Stimulated activated CD4-positive, alpha-beta T cell treated with anti-CD3 and anti-CD28 coated beads, Interleukin-1b, Interleukin-23, amount 100 ng/mL, for 1 hour (primary cell): ENCODE data around the gene FKBP6.
"Not testable (repeated sequence)": the region's sequence is repeated elsewhere in the genome, so short reads cannot be mapped to it uniquely, and the experiment has no call there.

Experiments used
- DNase-seq, 2 donors: peaks; one replicate each; pipeline ENCODE4 v3.0.0-alpha.2; 2020; ENCODE audit warnings: low read depth in 2 of 2

FKBP6 gene

GRCh38 chr7:73395538-73396503 lies 67.9 kb downstream of the FKBP6 start:
- no peak for DNase-seq

GRCh38 chr7:73397521-73398281 lies 69.7 kb downstream of the FKBP6 start:
- DNase-seq = no peak

DNA sequence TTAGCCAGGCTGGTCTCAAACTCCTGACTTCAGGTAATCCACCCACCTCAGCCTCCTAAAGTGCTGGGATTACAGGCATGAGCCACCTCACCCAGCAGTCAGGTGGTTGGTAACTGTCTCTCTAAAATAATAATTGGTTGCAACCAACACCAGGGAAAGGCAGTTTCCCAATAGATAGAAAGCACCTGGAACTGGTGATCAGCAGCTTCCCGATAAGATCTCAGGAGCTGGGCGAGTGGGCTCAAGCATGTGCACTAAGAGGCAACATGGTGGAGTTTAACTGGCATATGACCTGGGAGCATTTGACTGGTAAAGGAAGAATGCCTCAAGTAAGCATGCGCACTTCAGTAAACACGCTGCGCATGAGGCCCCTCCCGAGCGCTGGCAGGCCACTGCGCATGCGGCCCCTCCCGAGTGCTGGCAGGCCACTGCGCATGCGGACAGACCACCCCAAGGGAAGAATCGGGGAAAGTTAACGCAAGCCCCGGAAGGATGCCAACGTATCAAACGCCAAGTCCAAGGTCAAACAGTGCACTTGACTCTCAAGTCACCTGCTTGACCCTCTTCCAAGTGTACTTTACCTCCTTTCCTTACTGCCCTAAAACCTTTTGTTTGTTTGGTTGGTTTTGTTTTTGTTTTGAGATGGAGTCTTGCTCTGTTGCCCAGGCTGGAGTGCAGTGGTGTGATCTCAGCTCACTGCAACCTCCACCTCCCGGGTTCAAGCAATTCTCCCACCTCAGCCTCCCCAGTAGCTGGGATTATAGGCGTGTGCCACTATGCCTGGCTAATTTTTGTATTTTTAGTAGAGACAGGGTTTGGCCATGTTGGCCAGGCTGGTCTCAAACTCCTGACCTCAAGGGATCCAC lies 71.5 kb downstream of the FKBP6 start:
- DNase-seq = peak in 1 of 2 donors; percentile 40

DNA sequence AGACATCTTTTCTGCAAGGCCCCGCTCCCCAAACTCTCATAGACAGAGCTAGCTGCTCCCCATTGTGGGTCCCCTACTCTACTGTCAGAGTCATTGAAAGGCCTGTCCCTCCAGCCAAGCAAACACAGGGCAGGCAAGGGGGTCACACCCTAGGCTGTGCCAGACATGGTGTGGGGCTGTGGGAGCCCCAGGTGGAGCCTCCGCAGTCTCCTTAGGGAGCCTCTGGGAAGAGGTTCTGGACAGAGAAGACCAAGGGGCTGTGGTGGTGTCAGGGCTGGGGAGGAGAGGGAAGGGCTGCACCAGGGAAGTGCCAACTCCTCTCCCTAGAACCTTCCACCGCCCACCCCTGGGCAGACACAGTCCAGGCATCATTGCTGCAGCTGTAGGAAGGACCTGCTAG lies 76.9 kb downstream of the FKBP6 start:
- not testable (repeated sequence) for DNase-seq
